ENCODE measurements around the gene THSD4.

GRCh38 chr15:71603379-71603778 is 488.1 kb downstream of the THSD4 start:
- TF ChIP-seq CTCF (conservative IDR thresholded peaks at IDR 0.05 in 1 of 2, IDR thresholded peaks at IDR 0.05 in 1 of 2; ENCODE audit: low read depth in 1 of 2, low read length in 2 of 2) (no peak), EZH2 (IDR thresholded peaks at IDR 0.05; ENCODE audit: low read length, missing control alignments) (no peak)

All from fibroblast of lung (primary cell).